Stimulated activated CD4-positive, alpha-beta T cell treated with anti-CD3 and anti-CD28 coated beads, Interleukin-4, amount 100 ng/mL, for 4 hours (primary cell): ENCODE measurements around the gene CCDC187.

Experiments used
- DNase-seq, 2 experiments: peaks; one replicate each; pipeline ENCODE4 v3.0.0-alpha.2; 2020

The CCDC187 gene

GRCh38 chr9:136339173-136339957 lies 35.5 kb upstream of the CCDC187 start:
- no peak for DNase-seq

- DNase-seq: no peak
These were observed 34.6 kb upstream of the CCDC187 start for GRCh38 chr9:136338511-136338910.

- no peak for DNase-seq
These were observed 33.8 kb upstream of the CCDC187 start for GRCh38 chr9:136337416-136338395.

- no peak for DNase-seq
These were observed 33.0 kb upstream of the CCDC187 start for GRCh38 chr9:136336881-136337280.

GRCh38 chr9:136336156-136336870 lies 32.4 kb upstream of the CCDC187 start:
- DNase-seq: no peak

GRCh38 chr9:136335296-136336155 lies 31.6 kb upstream of the CCDC187 start:
- no peak for DNase-seq

- DNase-seq: no peak
These were observed 30.6 kb upstream of the CCDC187 start for GRCh38 chr9:136334541-136334940.

- no peak for DNase-seq
These were observed 29.6 kb upstream of the CCDC187 start for GRCh38 chr9:136333486-136333885.

GRCh38 chr9:136333045-136333444 lies 29.2 kb upstream of the CCDC187 start:
- DNase-seq: no peak

- no peak for DNase-seq
These were observed 28.6 kb upstream of the CCDC187 start for GRCh38 chr9:136332482-136332983.

- DNase-seq: no peak
These were observed 27.9 kb upstream of the CCDC187 start for GRCh38 chr9:136331556-136332481.

GRCh38 chr9:136331030-136331429 lies 27.1 kb upstream of the CCDC187 start:
- DNase-seq: no peak

GRCh38 chr9:136330406-136330990 lies 26.6 kb upstream of the CCDC187 start:
- DNase-seq: no peak

- no peak for DNase-seq
These were observed 25.9 kb upstream of the CCDC187 start for GRCh38 chr9:136329636-136330405.

GRCh38 chr9:136329211-136329627 lies 25.3 kb upstream of the CCDC187 start:
- DNase-seq: no peak

GRCh38 chr9:136328622-136329041 lies 24.7 kb upstream of the CCDC187 start:
- DNase-seq: no peak

GRCh38 chr9:136328011-136328621 lies 24.2 kb upstream of the CCDC187 start:
- DNase-seq: no peak

- DNase-seq: peak; percentile 60
These were observed 23.5 kb upstream of the CCDC187 start, which contains the start of gene GPSM1 for GRCh38 chr9:136327304-136327974. Gene GPSM1, plus strand, starts transcription at chr9:136327539. Its CDS starts 157 bp downstream, at chr9:136327696.
